Stimulated activated CD4-positive, alpha-beta T cell treated with anti-CD3 and anti-CD28 coated beads, Interleukin-2, amount 100 ng/mL, for 24 hours (primary cell): ENCODE measurements around the gene CIAPIN1.
"Not testable (repeated sequence)": the region's sequence is repeated elsewhere in the genome, so short reads cannot be mapped to it uniquely, and the experiment has no call there.

ENCODE experiments used
- DNase-seq, 2 donors: peaks; one replicate each; pipeline ENCODE4 v3.0.0-alpha.2; 2020

Gene CIAPIN1

DNA sequence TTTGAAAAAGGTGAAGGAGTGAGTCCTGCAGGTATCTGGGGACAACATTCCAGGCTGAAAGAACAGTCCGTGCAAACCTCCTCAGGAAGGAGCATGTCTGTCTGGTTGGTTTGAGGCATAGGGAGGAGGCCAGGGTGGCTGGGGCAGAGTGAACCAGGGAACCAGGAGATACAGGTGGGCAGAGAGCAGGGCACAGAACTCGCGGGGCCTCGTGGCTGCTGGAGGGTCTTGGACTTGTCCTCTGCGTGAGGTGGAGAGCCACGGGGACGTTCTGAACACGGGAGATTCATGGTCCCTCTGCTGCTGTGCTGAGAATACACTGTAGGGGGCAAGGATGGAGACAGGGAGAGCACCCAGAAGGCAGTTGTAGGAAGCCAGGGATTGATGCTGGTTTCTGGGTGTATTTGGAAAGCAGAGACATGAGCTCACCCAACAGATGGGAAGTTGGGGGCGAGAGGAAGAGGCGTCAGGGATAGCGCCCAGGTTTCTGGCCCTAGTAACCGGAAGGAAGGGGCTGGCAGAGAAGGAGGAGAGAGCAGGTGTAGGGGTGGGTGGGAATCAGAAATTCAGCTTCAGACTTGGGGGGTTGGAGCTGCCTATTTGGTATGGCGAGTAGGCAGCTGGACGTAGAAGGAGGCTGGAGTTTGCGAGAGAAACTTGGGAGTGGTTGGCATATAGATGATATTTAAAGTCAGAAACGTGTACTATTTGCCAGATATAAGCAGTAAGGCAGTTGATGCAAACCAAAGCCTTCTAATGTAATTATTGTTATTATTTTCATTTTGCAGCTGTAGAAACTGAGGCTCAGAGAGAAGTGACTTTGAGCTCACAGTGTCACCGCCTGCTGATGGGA, 43.0 kb downstream of the CIAPIN1 start, which contains the start of gene CCL17:
CCL17 (plus strand) TSS at position 803 of the 853 bp plus-strand sequence. CDS start 9,166 bp downstream, outside the sequence.
- DNase-seq, result no peak

DNA sequence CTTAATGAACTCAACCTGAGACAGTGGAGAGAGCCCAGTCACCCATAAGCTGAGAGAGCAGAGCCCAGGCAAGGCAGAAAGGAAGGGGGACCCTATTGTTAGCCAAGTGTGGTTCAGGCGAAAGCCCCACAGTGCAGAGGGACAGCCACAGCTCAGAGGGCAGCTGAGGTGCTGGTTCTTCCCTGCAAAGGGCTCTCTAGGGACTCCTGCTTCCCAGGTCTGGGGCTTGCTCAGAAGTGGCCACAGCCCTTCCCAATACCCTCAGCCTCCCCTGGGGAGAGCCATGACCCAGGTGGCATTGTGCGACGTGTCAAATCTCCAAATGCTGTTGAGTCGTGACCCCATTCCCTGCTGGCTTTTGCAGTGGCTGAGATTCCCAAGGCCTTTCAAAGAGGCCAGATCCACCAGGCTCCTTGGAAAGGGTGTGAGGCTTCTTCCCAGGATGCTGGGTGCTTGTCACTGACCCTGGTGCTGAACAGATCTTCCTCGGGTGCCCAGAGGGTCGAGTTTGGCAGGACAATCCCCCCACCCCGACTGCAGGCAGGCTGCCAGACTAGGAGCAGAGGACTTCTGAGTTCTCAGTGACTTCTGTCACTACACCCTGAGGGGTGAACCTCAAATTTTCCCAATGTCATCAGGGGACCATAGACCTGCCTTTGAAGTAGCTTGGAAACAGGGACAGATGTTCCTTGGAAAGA, 45.1 kb downstream of the CIAPIN1 start:
- DNase-seq, result no peak

DNA sequence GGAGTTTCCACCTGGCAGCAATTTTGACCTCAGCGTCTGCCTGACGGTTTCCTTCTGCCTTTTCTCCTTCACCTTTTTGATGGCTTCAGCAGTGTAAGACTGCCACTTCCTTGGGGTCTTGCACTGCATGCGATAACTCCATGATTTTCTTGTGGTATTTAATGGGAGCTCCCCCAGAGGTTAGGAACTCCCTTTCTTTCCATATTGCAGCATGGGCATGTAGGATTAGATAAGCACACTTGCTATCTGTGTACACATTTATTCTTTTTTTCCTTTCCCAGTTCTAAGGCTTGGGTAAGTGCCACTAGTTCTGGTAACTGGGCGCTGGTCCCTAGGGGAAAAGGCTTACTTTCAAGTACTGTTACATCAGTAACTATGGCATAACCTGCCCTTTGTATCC, 49.7 kb downstream of the CIAPIN1 start:
- DNase-seq, result not testable (repeated sequence)

DNA sequence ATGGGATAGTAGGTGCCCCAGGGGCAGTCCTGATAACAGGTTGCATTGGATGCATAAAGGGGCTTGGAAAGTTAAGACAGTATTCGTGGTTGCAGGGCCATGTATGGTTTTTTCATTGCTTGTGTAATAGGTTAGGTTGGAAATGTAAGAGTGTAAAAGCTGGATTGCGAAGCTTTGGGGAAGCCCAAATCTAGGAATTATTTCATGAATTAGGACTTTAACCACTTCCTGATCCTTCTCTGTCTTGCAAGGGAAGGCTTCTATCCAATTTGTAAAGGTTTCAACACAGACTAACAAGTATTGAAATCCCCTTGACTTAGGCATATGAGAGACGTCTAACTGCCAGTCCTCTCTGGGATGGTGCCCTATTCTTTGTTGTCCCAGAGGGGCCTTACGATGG, 50.4 kb downstream of the CIAPIN1 start:
- no peak for DNase-seq

DNA sequence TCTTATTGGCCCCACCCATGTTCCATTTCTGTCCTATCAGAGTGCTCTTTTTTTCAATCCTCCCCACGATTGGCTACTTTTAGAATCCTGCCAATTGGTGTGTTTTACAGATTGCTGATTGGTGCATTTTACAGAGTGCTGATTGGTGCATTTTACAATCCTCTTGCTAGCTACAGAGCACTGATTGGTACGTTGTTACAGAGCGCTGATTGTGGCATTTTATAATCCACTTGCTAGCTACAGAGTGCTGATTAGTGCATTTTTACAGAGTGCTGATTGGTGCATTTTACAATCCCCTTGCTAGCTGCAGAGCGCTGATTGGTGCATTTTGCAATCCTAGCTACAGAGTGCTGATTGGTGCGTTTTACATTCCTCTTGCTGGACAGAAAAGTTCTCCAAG, 52.2 kb downstream of the CIAPIN1 start:
- DNase-seq, result no peak

DNA sequence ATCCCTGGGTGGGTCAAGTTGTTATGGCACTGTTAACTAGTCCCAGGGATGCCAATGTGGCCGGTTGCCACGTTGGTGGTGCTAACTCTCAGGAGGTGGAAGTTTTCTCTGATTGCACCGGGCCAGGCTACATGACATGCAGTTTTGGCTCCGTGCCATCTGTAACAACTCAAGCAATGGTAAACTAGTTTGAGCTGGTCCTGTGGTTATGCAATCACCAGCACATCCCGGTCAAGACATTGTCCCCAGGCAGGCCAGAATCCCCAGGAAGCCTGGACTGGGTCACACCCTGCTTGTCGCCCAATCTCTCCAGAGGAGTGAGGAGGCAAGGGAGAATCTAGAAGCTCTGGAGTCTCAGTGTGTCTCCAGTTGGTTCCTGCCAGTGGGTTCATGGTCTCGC, 52.7 kb downstream of the CIAPIN1 start:
- no peak for DNase-seq

DNA sequence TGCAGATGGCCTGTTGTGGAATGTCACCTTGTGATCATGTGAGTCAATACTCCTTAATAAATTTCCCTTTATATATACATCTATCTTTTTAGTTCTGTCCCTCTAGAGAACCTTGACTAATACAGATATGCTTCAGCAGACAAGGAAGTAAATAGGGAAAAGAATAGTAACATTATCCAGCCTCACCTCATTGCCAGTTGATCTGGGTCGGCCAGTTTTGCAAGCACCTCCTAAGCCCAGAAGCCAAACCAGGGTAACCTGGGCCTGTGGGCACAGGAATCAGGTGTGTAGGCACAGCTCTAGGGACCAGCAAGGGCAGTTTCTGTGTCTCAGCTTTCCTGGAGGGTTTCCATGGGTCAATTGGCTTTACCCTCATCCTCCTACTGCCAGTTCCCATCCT, 54.5 kb downstream of the CIAPIN1 start:
- DNase-seq, result no peak

DNA sequence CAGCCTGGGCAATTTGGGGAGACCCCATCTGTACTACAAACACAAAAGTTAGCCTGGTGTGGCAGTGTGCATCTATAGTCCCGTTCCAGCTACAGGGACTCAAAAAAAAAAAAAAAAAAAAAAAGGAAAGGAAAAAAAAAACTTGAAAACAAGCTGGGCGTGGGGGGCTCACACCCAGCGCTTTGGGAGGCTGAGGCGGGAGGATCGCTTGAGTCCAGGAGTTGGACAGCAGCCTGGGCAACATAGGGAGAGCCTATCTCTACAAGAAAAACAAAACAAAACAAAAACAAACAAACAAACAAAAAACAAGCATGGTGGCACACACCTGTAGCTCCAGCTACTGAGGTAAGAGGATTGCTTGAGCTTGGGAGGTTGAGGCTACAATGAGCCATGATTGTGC, 55.5 kb downstream of the CIAPIN1 start:
- no peak for DNase-seq

DNA sequence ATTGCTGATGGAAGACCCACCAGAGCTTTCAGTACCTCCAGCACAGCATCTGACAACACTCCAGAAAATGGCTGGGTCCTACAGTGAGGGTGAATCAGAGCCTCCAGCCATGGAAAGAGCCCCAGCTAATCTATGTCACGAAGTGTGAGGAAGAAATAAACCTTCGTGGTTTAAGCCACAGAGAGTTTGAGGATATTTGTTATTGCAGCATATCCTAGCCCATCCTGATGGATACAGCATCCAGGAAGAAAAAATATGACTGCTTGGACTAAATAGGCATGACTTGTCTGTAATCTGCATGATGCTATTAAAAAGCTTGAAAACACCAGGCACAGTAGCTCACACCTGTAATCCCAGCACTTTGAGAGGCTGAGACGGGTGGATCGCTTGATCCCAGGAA, 55.9 kb downstream of the CIAPIN1 start:
- DNase-seq, result no peak

DNA sequence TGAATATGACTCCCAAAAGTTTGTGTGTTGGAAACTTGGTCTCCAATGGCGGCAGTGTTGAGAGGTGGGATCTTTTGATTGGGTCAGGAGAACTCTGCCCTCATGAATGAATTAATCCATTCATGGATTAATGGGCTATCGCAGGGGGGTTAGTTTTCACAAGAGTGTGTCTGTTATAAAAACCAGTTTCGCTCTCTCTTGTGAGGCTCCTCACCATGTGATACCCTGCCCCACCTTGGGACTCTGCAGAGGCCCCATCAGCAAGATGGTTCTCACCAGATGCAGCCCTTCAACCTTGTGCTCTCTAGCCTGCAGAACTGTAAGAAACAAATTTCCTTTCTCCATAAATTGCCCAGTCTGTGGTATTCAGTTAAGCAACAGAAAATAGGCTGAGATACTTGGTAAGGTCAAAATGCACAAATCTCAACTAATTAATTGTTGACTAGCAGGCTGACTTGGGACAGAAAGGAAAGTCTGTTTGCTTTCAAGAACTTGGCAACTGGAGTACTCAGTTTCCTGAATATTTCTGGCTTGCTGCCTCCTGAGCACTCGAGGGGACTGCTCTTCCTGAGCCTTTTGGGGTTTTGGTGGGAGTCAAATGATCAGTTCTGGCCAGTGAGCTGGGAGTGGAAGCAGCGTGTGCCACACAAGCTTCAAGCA, 56.4 kb downstream of the CIAPIN1 start:
- DNase-seq, result no peak

DNA sequence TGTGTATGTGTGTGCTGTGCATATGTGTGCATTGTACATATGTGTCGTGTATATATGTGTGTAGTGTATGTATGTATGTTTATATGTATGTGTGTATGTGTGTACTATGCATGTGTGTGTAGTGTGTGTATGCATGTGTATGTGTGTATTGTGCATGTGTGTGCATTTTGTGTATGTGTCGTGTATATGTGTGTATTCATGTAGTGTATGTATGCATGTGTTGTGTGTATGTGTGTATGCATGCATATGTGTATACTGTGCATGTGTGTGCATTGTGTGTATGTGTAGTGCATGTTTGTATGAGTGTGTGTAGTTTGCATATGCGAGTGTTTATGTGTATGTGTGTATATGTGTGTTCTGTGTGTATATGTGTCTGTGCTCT, 58.1 kb downstream of the CIAPIN1 start:
- DNase-seq, result no peak

DNA sequence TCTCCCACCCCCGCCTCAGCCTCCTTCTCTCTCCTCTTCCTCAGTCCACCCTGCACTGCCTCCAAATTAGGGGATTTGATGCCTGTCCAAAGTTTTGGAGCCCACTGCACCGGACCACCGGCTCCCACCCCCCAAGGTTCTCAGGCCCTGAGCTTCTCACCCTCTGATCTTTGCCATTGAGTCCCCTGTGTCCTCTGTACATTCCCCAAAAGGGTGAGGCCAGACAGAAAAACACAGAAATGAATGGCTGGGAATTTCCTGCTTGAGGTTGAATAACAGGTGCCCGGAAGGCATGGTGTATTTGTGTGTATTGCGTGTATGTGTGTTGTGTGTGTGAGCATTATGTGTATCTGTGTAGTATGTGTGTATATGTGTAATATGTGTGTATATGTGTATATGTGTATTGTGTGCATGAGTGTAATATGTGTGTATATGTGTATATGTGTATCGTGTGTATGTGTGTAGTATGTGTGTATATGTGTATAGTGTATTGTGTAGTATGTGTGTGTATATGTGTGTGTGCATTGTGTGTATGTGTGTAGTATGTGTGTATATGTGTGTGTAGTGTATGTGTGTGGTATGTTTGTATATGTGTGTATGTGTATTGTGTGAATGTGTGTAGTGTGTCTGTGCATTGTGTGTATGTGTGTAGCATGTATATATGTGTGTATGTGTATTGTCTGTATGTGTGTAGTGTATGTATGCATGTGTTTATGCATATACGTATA, 58.7 kb downstream of the CIAPIN1 start:
- no peak for DNase-seq

DNA sequence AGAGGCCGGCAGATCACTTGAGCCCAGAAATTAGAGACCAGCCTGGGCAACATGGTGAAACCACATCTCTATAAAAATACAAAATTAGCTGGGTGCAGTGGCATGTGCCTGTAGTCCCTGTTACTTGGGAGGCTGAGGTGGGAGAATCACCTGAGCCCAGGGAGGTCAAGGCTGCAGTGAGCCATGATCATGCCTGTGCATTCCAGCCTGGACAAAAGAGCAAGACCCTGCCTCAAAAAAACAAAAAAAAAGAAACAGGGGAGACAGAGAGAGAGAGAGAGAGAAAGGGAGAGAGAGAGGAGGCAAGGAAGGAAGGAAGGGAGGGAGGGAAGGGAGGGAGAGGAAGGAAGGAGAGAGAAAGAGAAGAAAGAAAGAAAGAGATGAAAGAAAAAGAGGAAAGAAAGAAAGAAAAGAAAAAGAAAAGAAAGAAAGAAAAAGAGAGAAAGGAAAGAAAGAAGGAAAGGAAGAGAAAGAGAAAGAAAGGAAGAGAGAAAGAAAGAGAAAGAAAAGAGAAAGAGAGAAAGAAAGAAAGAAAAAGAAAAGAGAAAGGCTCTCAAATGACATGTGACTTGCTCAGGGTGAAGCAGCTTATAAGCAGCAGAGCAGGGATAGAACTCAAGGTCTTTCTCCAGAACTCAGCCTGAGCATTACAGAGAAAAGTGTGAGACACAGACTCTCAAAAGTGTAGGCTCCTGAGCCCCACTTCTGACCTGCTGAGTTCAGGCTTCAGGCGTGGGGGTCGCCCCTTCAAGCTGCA, 59.4 kb downstream of the CIAPIN1 start:
- DNase-seq, result no peak

DNA sequence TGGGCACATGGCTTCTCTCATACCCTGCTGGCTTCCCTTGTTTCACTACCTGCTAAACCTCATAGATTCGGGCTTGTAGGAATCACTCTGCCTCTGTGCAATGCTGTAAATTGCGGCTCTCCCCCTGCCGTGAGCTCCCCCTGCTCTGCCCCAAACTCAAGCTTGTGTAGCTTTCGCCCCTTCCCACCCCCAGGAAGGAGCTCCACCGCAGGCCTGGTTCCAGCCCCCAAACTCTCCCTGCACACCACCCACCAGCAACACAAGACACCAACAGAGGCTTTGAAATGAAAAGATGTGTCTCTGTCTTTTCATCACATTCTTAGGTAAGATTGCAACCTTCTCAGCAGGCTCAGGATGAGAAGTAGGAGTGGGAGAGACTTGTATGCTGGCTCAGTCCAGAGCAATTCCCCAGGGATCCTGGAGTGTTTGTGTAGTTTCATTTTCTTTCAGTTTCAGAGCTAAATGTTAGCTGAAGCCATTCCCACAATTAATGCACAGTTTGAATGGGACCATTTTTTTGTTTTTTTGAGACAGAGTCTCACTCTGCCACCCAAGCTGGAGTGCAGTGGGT, 60.7 kb downstream of the CIAPIN1 start:
- no peak for DNase-seq

DNA sequence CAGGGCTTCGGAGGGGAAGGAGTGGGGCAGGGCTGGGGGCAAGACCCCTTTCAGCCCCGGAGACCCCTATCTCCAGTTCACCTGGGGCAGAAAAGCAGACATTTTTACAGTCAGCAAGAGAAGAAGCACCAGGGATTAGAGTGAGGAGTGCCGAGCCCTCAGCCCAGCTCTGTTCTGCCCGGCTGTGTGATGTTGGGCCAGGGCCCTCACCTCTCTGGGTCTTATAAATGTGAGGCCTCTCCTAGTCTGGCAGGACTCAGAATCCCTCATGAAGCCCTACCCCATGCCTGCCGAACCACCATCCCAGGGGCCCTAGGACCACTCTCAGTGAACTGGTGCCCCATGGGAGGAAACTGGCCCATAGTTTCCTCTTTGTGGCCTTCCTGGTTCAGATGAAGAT, 62.1 kb downstream of the CIAPIN1 start:
- DNase-seq, result no peak

DNA sequence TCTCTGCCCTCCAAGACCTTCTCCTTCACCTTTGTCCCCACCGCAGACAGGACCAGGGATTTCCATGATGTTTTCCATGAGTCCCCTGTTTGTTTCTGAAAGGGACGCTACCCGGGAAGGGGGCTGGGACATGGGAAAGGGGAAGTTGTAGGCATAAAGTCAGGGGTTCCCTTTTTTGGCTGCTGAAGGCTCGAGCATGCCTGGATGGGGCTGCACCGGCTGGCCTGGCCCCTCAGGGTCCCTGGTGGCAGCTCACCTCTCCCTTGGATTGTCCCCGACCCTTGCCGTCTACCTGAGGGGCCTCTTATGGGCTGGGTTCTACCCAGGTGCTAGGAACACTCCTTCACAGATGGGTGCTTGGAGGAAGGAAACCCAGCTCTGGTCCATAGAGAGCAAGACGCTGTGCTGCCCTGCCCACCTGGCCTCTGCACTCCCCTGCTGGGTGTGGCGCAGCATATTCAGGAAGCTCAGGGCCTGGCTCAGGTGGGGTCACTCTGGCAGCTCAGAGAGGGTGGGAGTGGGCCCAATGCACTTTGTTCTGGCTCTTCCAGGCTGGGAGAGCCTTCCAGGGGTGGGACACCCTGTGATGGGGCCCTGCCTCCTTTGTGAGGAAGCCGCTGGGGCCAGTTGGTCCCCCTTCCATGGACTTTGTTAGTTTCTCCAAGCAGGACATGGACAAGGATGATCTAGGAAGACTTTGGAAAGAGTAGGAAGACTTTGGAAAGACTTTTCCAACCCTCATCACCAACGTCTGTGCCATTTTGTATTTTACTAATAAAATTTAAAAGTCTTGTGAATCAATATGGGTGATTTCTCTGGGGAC, 62.7 kb downstream of the CIAPIN1 start:
- no peak for DNase-seq

DNA sequence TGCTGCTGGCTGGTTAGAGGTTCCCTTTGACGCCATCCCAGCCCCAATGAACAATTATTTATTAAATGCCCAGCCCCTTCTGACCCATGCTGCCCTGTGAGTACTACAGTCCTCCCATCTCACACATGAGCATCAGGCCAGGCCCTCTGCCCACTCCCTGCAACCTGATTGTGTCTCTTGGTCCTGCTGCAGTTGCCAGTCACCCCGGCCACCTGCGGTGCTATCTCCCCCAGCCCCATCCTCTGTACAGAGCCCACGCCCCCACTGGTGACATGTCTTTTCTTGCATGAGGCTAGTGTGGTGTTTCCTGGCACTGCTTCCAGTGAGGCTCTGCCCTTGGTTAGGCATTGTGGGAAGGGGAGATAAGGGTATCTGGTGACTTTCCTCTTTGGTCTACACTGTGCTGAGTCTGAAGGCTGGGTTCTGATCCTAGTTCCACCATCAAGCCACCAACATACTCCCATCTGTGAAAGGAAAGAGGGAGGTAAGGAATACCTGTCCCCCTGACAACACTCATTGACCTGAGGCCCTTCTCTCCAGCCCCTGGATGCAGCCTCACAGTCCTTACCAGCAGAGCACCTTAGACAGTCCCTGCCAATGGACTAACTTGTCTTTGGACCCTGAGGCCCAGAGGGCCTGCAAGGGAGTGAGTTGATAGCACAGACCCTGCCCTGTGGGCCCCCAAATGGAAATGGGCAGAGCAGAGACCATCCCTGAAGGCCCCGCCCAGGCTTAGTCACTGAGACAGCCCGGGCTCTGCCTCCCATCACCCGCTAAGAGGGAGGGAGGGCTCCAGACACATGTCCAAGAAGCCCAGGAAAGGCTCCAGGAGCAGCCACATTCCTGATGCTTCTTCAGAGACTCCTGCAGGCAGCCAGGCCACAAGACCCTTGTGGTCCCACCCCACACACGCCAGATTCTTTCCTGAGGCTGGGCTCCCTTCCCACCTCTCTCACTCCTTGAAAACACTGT, 63.6 kb downstream of the CIAPIN1 start:
- no peak for DNase-seq

DNA sequence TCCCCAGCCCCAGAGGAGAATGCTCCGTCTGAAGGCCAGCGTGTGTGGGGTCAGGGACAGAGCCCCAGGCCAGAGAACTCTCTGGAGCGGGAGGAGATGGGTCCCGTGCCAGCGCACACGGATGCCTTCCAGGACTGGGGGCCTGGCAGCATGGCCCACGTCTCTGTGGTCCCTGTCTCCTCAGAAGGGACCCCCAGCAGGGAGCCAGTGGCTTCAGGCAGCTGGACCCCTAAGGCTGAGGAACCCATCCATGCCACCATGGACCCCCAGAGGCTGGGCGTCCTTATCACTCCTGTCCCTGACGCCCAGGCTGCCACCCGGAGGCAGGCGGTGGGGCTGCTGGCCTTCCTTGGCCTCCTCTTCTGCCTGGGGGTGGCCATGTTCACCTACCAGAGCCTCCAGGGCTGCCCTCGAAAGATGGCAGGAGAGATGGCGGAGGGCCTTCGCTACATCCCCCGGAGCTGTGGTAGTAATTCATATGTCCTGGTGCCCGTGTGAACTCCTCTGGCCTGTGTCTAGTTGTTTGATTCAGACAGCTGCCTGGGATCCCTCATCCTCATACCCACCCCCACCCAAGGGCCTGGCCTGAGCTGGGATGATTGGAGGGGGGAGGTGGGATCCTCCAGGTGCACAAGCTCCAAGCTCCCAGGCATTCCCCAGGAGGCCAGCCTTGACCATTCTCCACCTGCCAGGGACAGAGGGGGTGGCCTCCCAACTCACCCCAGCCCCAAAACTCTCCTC, 64.5 kb downstream of the CIAPIN1 start:
- DNase-seq, result no peak
